ENCODE measurements around the gene MACROD2. TPM values are rescaled to one million over a fixed set of nuclear protein-coding genes. Genes with fewer than 3 reads are reported as not detected.

Gene MACROD2
- total RNA-seq, 1 donor from 2014 or later = 3.5 TPM

GRCh38 chr20:14915356-14915755 lies 920.0 kb downstream of the MACROD2 start:
- Histone ChIP-seq H3K27me3 (no peaks in the 10 kb centered on the region), H3K9me3 (no peaks in the 10 kb centered on the region), H3K4me1 (no peaks in the 10 kb centered on the region), H3K27ac (no peak overlapping the region), H3K36me3 (no peaks in the 10 kb centered on the region), H3K4me3 (peak overlapping the region in 1 of 2 donors; percentile 29)
- no peak for TF ChIP-seq CTCF (IDR thresholded peaks at IDR 0.05)
- DNase-seq (ENCODE audit: low spot score in 2 of 2) = no peak
- intact Hi-C loops (cut with DNase I) = no loop called here

- no peak for TF ChIP-seq CTCF (IDR thresholded peaks at IDR 0.05)
- Histone ChIP-seq H3K4me3 (no peak overlapping the region), H3K9me3 (no peaks in the 10 kb centered on the region), H3K36me3 (no peaks in the 10 kb centered on the region), H3K27ac (no peak overlapping the region), H3K4me1 (no peaks in the 10 kb centered on the region), H3K27me3 (no peaks in the 10 kb centered on the region)
- intact Hi-C loops (cut with DNase I) = no loop called here
- DNase-seq (ENCODE audit: low spot score in 2 of 2) = no peak
Measured at GRCh38 chr20:14916360-14916920, 921.1 kb downstream of the MACROD2 start.

- no peaks in the 10 kb centered on the region for H3K27me3 ChIP-seq
- no peaks in the 10 kb centered on the region for H3K36me3 ChIP-seq
- DNase-seq (ENCODE audit: low spot score in 2 of 2) = no peak
- no peaks in the 10 kb centered on the region for H3K9me3 ChIP-seq
- H3K27ac ChIP-seq = no peak overlapping the region
- intact Hi-C loops (cut with DNase I) = no loop called here
- no peak overlapping the region for H3K4me3 ChIP-seq
- TF ChIP-seq CTCF (IDR thresholded peaks at IDR 0.05) = no peak
- no peaks in the 10 kb centered on the region for H3K4me1 ChIP-seq
Measured at GRCh38 chr20:14918281-14918680, 923.0 kb downstream of the MACROD2 start.

- DNase-seq (ENCODE audit: low spot score in 2 of 2) = no peak
- Histone ChIP-seq H3K9me3 (no peaks in the 10 kb centered on the region), H3K27me3 (no peaks in the 10 kb centered on the region), H3K4me3 (no peak overlapping the region), H3K27ac (no peak overlapping the region), H3K4me1 (no peaks in the 10 kb centered on the region), H3K36me3 (no peaks in the 10 kb centered on the region)
- no peak for TF ChIP-seq CTCF (IDR thresholded peaks at IDR 0.05)
- intact Hi-C loops (cut with DNase I) = no loop called here
Measured at GRCh38 chr20:14918976-14919375, 923.7 kb downstream of the MACROD2 start.

- Histone ChIP-seq H3K27ac (no peak overlapping the region), H3K27me3 (no peaks in the 10 kb centered on the region), H3K36me3 (no peaks in the 10 kb centered on the region), H3K4me1 (no peaks in the 10 kb centered on the region), H3K9me3 (no peaks in the 10 kb centered on the region), H3K4me3 (no peak overlapping the region)
- no peak for TF ChIP-seq CTCF (IDR thresholded peaks at IDR 0.05)
- intact Hi-C loops (cut with DNase I) = no loop called here
- no peak for DNase-seq (ENCODE audit: low spot score in 2 of 2)
Measured at GRCh38 chr20:14919501-14920081, 924.3 kb downstream of the MACROD2 start.
